HL-60/S4 treated with retinoic acid at 250 ng/mL for 4 days and 3 days (cell line): ENCODE results near the gene NSL1.
"Not testable (repeated sequence)": the region's sequence is repeated elsewhere in the genome, so short reads cannot be mapped to it uniquely, and the experiment has no call there.

Experiments
- in situ Hi-C: fragments of 300-500 bp; cut with MboI; formaldehyde crosslinking; loops from 2 replicates; pipeline ENCODE4 v1.7.0; 2022; ENCODE audit warnings: low sequenced_read_pairs

Gene NSL1

GRCh38 chr1:212752934-212753497 lies 38.6 kb downstream of the NSL1 start:
- in situ Hi-C loops: loop anchor here (25.0 kb wide), 1 partner anchor 291 kb away; no protein-coding TSS in a partner anchor

- in situ Hi-C loops: loop anchor here (25.0 kb wide), 1 partner anchor 290 kb away; no protein-coding TSS in a partner anchor
Observed at GRCh38 chr1:212752252-212752933, 39.2 kb downstream of the NSL1 start.

- in situ Hi-C loops: loop anchor here (25.0 kb wide), 1 partner anchor 288 kb away; no protein-coding TSS in a partner anchor
Observed at GRCh38 chr1:212749821-212750535, 41.6 kb downstream of the NSL1 start.

- in situ Hi-C loops: no loop called here
Observed at GRCh38 chr1:212746546-212746945, 45.0 kb downstream of the NSL1 start.

GRCh38 chr1:212745303-212745702 lies 46.3 kb downstream of the NSL1 start:
- in situ Hi-C loops: no loop called here

- in situ Hi-C loops: no loop called here
Observed at GRCh38 chr1:212743901-212744475, 47.6 kb downstream of the NSL1 start.

- in situ Hi-C loops: no loop called here
Observed at GRCh38 chr1:212738330-212738729, 53.2 kb downstream of the NSL1 start.

- in situ Hi-C loops: no loop called here
Observed at GRCh38 chr1:212737559-212737958, 54.0 kb downstream of the NSL1 start.

GRCh38 chr1:212733109-212733508 lies 58.5 kb downstream of the NSL1 start:
- in situ Hi-C loops: no loop called here

- in situ Hi-C loops: no loop called here
Observed at GRCh38 chr1:212731630-212732029, 59.9 kb downstream of the NSL1 start.

- in situ Hi-C loops: no loop called here
Observed at GRCh38 chr1:212728606-212729005, 63.0 kb downstream of the NSL1 start.

- in situ Hi-C loops: no loop called here
Observed at GRCh38 chr1:212727386-212728181, 64.0 kb downstream of the NSL1 start.

- in situ Hi-C loops: not testable (repeated sequence)
Observed at GRCh38 chr1:212724679-212725078, 66.9 kb downstream of the NSL1 start.

- in situ Hi-C loops: no loop called here
Observed at GRCh38 chr1:212722270-212722957, 69.2 kb downstream of the NSL1 start.

- in situ Hi-C loops: no loop called here
Observed at GRCh38 chr1:212721388-212722247, 70.0 kb downstream of the NSL1 start.

GRCh38 chr1:212719633-212720032 lies 71.9 kb downstream of the NSL1 start:
- in situ Hi-C loops: no loop called here

- in situ Hi-C loops: no loop called here
Observed at GRCh38 chr1:212718499-212718898, 73.1 kb downstream of the NSL1 start.

- in situ Hi-C loops: no loop called here
Observed at GRCh38 chr1:212716161-212716560, 75.4 kb downstream of the NSL1 start.

GRCh38 chr1:212713465-212714136 lies 78.0 kb downstream of the NSL1 start:
- in situ Hi-C loops: no loop called here
